Epithelial cell of proximal tubule (primary cell): ENCODE measurements around the gene ART4. TPM values are rescaled to one million over a fixed set of nuclear protein-coding genes. Genes with fewer than 3 reads are reported as not detected.

ENCODE experiments used
- DNase-seq: peaks from one replicate; pipeline ENCODE4 v3.0.0-alpha.2; 2011; ENCODE audit warnings: low read depth
- H3K4me3 ChIP-seq: 2 replicates; pipeline ENCODE4 v1.5.1; 2011; ENCODE audit warnings: low read depth, mild to moderate bottlenecking, low read length
- CTCF ChIP-seq: conservative IDR thresholded peaks from 2 replicates; pipeline ENCODE4 v1.5.1; 2012; ENCODE audit warnings: low read depth, mild to moderate bottlenecking, low read length
- total RNA-seq: library from RNA; depleted of rRNA; stranded (reverse); fragments of >200 nt; gene quantifications from 2 replicates; pipeline ENCODE4 v1.2.3, GENCODE V29; 2015

The ART4 gene
- total RNA-seq, 1 donor from 2014 or later, result not detected

GRCh38 chr12:14873440-14874185 is 30.3 kb upstream of the ART4 start:
- TF ChIP-seq CTCF, result no peak
- H3K4me3 ChIP-seq, result no peak overlapping the region
- no peak for DNase-seq

DNA sequence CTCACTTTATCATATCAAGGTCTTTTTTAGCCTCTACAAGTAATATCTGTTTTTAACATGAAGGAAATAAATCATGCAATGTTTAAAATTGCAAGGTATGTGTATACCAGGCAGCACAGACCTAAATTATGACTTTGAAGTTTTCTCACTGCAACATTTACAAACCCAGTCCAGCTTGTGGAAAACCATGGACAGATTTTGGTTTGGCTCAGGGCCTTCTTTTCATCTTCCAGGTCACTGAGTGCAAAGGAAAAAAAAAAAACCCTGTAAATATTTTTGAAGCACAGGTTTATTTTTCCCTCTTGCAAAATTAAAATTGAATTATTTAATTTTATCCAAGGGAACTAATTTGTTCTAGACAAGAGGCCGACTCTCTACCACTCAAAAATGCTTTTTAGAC is 28.6 kb upstream of the ART4 start:
- DNase-seq, result no peak
- no peak for TF ChIP-seq CTCF

DNA sequence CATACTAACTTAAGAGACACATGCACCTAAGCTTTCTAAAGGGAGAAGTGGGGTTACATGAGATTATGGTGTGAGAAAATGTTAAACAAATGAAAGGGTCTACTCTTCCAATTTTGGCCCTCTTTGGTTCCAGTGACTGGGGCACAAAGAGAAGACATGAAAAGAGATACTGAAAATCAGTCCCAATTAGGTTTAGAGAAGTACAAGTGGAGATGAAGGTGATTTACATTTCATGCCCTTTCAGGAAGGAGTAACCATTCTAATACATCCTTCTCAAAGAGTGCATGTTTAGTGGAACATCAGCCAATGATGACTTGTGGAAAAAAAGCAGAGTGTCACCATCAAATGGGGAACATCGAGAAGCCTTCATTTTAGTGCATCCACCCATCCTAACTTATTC is 27.9 kb upstream of the ART4 start:
- no peak for DNase-seq
- no peak for TF ChIP-seq CTCF
- H3K4me3 ChIP-seq, result no peak overlapping the region

More for the DNA sequence above, 28.6 kb upstream of the ART4 start:
- no peak overlapping the region for H3K4me3 ChIP-seq

DNA sequence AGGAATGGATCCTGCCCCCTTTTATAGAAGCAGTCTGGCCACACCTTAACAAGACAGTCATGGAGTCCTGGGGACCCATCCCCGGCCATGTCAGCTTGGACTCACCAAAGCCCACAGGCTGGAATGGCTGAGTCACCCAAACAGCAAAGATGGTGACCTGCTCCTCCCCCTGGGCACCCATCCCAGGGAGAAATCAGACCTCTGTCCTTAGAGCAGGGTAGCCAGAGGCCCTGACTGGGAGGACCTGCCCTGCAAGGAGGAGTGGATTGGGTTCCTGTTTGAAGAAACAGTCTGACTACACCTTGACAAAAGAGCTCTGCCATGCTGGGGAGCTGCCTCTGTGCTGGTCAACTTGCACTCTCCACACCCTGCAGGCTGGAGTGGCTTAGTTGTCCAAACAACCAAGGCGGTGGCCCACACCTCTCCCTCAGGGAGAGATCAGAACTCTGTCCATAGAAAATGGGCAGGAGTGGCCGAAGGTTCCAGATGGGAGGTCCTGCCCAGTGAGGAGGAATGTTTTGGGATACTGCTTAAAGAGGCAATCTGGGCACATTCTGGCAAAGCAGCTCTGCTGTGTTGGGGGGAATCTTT is 25.7 kb upstream of the ART4 start:
- TF ChIP-seq CTCF, result no peak
- DNase-seq, result no peak
- H3K4me3 ChIP-seq, result no peak overlapping the region

DNA sequence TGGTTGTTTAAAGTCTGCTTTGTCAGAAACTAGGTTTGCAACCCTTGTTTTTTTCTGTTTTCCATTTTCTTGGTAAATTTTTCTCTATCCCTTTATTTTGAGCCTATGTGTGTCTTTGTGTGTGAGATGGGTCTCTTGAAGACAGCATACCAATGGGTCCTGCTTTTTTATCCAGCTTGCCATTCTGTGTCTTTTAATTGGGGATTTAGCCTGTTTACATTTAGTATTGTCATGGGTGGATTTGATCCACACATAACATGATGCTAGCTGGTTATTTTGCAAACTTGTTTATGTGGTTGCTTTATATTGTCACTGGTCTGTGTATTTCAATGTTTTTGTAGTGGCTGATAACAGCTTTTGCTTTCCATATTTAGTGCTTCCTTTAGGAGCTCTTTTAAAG is 17.2 kb upstream of the ART4 start:
- H3K4me3 ChIP-seq, result no peak overlapping the region
- no peak for DNase-seq
- no peak for TF ChIP-seq CTCF

GRCh38 chr12:14858513-14858912 is 15.2 kb upstream of the ART4 start:
- no peak for DNase-seq
- H3K4me3 ChIP-seq, result no peak overlapping the region
- TF ChIP-seq CTCF, result no peak
